Esophagus mucosa (tissue), 1 donor: ENCODE data around the gene RGSL1. TPM values are rescaled to one million over a fixed set of nuclear protein-coding genes. Genes with fewer than 3 reads are reported as not detected.

Experiments used
- ATAC-seq: fragments of 200-7000 bp; cut with Tn5 transposase; one replicate; pipeline ENCODE4 v1.9.1; 2020
- total RNA-seq: library from RNA; stranded (reverse); gene quantifications from one replicate; pipeline ENCODE4 v1.2.4, GENCODE V29; 2023
- donor health status: DM: yes; HTN: yes; CAD: no.

The RGSL1 gene
- not detected for total RNA-seq

DNA sequence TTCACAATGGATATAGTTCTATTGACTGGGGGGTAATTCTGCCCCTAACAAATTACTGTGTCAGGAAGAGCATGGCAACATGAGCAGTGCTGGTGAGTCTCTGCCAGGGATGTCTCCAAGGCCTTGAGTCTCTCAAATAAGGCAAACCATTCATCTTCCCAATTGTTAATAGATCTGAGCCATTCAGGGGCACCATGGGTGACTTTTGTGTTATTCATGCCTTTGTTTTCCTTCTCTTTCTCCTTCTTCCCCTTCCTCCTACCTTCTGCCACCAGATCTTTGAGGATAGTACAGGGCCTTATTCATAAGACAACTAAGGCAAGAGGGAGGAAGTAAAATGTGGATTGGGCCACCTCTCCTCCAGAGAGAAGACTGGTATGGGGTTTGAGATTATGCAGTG lies at the start of gene RGSL1:
RGSL1 (plus strand) TSS at position 60 of the 400 bp plus-strand sequence; CDS start at position 80, 20 bp downstream.
- no peak for ATAC-seq

DNA sequence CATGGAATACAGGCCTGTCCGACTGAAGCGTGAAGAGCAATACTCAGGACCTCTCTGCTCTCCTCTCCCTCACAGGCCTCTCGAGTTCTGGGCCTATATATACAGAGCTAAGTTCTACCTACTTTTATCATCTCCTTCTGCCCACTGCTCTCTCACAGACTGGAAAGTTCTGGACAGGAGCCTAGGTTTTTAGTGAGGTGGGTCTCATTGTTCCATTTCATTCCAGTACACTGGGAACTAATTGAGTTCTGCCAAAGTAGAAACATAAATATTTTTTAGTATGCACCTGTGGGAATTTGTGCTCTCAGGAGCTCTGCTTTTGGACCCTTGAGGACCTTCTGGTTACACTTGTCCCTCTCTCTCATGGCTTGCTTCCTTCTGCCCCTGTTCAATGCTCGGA lies 49.4 kb upstream of the RGSL1 start, which contains the start of gene TEDDM1:
TEDDM1 (minus strand) TSS at position 101 of the 400 bp plus-strand sequence. CDS start 182 bp downstream, outside the sequence.
- ATAC-seq: no peak

DNA sequence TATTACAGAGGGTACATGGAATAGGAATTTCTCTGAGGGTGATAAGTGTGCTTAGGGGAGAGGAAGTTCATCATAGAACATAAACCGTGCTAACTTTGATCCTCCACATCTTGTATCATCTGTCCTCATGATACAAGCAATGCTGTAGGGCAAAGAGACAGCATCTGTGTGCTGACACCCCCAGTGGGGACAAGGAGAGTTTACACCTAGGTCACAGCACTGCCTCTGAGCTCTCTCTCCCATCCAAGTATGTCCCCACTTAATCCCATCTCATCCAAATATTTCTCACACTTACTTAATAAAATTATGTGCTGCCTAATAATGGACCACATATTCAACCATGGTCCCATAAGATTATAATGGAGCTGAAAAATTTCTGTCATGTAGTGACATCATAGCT lies 45.2 kb upstream of the RGSL1 start:
- ATAC-seq: peak; percentile 5

DNA sequence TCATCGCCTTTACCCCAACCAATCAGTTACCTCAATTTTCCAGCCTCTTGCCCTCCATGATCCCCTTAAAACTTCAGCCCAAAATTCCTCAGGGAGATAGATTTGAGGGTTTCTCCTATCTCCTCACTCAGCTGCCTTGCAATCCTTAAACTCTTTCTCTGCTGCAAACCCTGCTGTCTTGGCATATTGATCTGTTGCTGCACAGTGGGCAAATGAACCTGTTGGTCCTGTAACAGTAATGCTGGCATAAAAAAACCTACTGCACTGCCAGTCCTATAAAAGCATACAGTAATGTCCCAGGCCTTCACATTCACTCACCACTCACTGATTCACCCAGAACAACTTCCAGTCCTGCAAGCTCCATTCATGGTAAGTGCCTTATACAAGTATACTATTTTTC lies 44.4 kb upstream of the RGSL1 start:
- peak; percentile 66 for ATAC-seq

DNA sequence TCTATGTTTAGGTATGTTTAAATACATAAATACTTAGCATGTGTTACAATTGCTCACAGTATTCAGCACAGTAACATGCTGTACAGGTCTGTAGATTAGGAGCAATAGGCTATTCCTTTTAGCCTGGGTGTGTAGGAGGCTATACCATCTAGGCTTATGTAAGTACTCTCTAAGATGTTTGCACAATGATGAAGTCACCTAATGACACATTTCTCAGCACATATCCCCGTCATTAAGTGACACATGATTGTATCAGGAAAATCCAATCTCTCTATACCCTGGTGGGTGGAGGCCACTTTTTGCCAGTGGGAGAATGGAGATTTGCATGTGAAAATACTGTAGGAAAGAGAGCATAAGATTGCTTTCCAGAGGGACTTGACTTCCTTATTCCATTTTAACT lies 43.9 kb upstream of the RGSL1 start:
- peak; percentile 93 for ATAC-seq

DNA sequence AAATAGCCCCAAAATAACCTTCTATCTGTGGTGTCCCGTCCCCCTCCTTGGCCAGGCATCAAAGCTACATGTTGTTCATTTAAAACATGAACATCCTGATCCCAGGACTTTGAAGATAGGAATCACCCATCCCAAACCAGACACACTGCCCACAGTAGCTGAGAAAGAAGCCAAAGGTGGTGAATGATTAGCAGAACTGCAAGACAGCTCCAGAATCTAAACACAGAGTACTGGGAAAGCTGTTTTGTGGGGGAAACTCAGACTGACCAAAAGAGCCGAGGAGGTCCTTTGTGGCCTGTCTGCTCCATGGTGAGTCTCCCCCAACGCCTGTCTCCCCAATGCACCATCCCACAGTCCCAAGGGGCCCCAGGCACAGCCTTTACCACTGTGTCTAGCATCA lies 42.2 kb upstream of the RGSL1 start:
- ATAC-seq: no peak

DNA sequence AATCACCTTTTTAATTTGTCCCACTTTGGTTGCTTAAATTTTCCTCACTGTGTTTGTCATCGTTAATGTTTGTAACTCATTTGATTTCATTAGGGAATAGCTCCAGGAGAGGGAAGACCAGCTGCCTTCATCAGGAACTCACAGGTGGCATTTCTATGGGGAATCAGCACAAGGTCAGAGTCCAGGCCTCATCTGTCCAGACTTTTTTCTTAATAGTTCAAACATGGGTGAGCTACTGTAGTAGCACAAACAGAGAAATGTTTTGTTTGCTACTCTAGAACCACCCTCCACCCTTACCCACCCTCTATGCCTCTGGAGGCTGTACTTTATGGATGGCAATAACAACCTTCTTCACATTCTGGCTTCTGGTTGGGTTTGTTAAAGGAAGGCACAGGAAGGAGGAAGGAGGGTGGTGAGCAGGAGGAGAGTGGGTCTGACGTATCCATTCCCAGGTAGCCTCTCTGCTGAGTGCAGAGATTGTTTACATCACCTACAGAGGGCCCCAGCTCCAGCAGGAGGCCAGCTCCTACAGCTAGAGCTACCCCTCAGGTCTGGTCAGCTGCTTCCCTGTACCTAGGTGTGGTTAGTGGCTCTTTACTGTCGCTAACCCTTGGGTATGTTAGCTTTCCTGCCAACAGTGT lies 41.4 kb upstream of the RGSL1 start:
- no peak for ATAC-seq

DNA sequence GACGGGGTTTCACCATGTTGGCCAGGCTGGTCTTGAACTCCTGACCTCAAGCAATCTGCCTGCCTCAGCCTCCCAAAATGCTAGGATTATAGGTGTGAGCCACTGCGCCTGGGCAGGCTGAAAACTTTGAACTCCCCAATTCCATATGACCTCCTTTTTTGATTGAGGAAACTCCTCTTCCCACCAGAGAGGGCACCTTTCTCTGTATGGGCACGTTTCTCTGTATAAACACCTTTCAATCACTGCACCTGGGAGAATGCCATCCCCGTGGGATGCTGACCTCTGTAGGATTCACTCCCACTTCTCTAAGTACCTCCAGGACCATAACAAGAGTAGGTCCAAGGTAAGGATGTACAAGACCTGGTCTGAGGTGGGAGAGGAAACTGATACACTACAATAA lies 39.8 kb upstream of the RGSL1 start:
- ATAC-seq: no peak

DNA sequence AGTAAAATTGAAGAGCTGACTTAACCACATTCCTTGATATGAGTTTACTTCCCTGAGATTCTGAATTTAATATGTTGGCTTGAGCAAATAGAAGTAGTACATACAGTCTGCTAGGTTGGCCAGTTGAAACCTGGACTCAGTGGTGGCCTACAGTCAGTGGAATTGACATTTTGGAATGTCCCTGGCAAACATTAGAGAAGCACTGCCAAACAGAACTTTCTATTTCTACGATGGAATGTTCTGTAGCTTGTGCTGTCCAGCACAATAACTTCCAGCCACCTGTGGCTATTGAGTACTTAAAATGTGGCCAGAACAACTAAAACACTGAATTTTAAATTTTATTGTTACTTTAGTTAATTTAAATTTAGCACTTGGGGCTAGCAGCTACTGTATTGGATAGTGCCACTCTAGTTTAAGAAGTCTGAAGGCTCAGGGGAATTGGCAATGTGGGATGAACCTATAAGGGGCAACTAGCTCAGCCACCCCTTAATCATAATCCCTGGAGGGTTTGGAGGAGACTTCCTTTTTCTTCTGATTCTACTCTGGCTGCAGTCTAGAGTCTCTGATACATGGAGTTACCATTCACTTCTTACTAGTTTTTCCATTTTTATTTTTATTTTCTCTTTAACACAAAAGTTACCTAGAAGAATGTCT lies 39.2 kb upstream of the RGSL1 start:
- ATAC-seq: no peak

DNA sequence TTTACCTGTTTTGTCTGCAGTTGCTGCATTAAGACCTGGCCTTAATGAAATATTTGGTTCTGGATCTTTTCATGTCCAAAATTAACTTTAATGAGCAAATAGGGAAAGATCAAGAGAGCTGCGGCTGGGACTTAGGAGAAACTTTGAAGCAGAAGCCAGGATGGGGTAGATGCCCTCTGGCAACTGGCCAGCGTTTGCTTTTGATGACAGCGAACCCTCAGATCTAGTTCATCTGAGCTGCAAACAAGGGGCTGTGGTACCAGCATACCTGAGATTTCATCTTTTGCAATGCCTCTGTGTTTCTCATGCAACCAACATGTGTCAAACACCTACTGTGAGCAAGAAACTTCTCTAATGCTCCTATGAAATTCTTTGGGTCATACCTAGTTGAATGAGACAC lies 36.5 kb upstream of the RGSL1 start:
- no peak for ATAC-seq

DNA sequence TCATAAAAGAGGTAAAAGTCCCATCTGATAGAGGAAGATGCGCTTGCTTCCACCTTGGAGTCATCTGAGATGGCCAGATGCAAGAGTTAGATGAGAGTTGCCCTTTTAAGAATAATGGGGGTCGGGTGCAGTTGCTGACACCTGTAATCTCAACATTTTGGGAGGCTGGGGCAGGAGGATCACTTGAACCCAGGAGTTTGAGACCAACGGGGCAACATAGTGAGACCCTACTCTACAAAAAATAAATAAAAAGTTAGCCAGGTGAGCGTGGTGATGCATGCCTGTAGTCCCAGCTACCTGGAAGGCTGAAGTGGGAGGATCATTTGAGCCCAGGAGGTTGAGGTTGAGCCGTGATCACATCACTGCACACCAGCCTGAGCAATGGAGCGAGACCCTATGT lies 36.0 kb upstream of the RGSL1 start:
- no peak for ATAC-seq

DNA sequence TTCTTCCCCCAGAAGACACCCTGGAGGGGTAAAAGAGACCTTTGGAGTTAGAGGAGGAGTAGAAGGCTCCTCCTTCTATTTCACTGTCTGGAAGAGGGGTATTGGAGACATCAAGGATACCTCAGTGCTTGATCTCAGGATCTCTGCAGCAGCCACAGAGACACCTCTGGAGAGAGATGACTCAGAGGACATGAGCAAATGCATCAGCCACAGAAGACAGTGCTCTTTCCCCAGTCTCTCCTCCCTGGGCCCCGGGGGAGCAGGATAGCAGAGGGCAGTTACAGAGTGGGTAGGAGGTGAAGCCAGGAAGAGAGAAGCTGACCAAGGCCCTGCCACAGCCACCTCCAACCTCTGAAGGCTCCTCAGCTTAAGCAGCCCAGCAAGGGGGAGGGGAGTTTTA lies 34.2 kb upstream of the RGSL1 start:
- ATAC-seq: no peak

DNA sequence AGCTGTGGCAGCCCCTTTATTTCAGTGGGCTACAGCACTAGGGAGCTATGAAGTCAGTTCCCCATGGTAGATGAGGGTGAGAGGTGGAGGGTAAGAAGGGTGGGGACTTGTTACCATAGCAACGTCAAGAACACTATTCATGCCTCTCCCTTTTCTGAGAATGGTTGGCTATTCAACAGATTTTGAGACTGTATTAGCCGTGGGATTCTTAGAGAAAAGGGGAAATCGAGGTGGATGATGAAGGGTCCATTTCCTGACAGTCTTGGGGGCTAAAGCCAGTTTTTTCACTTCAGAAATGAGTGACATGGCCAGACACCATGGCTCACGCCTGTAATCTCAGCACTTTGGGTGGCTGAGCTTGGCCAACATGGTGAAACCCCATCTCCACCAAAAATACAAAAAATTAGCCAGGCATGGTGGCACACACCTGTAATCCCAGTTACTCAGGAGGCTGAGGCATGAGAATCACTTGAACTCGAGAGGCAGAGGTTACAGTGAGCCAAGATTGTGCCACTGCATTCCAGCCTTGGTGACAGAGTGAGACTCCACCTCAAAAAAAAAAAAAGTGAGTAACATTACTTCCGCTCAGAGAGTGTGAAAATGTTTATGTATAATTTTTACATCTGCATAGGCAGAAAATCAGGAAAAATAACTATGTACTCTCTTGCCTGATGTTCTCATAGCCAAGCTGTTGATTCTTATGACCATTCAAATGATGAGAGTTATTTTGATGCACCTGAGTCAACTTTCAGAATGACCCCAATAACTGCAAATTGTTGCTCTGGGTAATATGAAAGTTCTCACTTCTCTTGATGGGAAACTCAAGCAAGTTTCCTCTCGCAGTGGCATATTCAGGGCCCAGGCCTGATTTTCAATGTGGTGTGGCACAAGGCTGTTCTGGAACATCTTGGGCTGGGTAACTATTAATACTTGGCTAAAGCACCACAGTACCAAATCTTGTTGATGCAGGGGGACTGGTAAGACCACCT lies 23.2 kb upstream of the RGSL1 start:
- no peak for ATAC-seq

DNA sequence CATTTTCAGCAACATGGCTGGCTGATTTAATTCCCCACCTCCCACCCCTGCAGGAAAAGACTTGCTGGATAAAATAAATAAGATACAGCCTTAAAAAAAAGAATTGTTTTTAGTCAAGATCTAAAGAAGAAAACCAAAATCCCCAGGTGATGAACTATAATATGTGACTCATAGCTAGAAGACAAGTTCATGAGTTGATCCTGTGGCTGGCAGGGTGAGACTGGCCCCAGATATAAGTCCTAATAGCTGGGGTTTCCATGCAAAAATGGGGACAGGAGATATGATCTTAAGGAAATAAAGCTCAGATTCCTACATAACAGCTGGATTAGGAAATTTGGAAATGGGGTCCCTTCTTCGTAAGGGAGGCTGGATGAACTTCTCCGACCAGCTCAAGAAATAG lies 21.9 kb upstream of the RGSL1 start:
- no peak for ATAC-seq

DNA sequence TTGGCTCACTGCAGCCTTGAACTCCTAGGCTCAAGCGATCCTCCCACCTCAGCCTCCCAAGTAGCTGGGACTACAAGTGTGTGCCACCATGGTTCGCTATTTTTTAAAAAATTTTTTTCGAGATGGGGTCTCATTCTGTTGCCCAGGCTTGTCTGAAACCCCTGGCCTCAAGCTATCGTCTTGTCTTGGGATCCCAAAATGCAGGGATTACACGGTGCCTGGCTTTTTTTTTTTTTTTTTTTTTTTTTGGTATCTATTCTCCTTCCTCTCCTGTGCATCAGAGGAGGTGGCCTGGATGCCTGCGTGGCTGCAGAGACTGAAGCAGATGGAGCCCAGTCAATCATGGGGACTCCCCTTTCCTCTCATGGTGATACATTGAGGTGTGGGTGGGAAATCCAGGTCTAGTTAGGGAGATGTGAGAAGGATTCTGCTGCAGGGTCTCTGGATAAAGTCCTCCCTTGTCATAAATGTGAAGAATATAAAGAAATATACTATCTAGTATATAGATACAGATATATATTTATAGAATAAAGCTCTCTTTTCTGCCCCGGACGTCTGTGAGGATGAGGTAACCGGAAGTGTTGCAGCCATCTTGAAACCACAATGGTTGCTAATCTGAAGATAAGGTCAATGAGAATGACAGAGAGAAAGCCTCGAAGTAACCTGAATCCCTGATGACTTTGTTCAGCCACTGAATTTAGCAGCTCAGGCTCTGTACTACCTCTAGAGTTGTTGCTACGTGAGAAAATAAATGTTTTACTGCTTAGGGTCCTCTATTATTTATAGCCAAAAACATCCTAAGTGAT lies 19.5 kb upstream of the RGSL1 start:
- no peak for ATAC-seq

DNA sequence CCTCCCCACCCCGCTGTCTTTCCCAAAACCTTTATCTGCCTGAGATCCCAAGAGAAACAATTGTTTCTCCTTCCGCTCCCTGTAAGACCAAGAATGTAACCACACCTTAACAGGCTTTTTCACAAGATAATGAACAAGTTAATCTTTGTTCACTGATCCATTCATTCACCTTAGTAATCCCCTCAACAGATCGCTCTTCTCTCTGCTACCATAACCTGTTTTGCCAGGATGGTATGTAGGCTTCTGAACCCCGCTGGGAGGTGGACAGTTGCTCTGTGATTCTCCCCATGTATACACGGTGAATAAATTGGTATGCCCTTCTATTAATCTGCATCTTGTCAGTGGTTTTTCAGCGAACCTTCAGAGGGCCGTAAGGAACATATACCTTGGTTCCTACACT lies 18.7 kb upstream of the RGSL1 start:
- ATAC-seq: peak; percentile 83

DNA sequence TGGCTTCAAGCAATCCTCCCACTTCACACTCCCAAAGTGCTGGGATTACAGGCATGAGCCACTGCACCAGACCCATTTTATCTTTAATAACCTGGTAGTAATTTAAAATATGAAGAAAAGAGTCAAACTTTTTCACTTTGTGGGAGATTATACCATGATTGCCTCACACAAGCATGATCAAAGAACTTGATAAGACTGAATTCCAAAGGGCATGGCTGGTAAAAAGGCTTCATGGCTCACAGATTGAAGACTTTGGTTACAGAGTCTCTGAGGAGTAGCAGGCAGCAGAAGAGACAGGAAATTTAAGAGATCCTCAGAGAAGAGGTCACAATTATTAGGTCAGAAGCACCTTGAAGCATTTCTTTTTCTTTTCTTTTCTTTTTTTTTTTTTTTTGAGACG lies 16.4 kb upstream of the RGSL1 start:
- ATAC-seq: no peak

DNA sequence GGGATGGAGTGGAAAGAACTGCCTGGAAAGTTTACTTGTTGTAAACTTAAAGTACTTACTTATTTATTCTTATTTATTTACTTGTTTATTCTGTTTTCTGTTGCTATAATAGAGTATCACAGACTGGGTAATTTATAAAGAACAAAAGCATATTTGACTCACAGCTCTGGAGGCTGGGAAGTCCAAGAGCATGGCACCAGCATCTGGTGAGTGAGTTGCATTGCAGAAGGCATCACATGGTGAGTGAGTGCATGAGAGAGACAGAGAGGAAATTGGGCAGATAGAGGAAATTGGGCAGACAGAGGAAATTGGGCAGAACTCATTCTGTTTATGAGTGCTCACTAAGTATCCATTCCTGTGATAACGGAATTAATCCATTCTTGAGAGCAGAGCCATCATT lies 11.6 kb upstream of the RGSL1 start:
- ATAC-seq: no peak

DNA sequence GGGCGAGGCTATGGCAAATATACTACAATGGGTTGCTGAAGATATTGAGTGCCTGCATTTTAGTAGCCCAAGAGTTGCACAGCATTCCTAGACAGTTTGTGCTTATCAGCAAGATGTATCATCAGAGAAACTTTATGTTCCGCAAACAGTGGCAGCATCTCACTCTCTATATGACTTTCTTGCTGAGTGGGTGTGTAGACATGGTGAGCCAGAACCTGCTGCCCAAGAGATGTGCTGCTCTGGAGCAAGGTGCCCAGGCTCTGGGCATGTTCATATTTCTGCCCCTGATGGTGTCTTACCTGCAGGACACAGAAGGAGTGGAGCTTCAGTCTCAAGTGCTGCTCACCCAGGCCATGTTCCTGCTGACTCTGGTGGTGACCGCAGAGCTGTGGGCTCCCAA lies 8.2 kb upstream of the RGSL1 start:
- no peak for ATAC-seq

DNA sequence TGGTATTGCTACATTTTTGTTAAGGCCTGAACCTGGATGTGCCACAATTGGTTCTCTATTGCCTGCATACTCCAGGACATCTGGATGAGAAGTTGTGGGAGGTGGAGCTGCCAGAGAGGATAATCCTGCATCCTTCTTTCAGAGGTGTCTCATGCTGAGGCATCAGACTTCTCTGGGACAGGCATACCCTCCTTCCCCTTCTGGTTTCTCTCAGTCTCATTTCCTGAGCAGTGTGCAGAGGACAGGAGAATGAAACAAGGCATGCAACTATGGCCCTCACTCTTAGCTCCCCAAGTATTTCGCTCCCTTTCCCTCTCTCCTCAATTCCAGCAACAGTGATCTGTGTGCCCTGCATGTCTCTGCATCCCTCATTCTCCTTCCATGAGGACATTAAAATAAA lies 7.6 kb upstream of the RGSL1 start:
- no peak for ATAC-seq

DNA sequence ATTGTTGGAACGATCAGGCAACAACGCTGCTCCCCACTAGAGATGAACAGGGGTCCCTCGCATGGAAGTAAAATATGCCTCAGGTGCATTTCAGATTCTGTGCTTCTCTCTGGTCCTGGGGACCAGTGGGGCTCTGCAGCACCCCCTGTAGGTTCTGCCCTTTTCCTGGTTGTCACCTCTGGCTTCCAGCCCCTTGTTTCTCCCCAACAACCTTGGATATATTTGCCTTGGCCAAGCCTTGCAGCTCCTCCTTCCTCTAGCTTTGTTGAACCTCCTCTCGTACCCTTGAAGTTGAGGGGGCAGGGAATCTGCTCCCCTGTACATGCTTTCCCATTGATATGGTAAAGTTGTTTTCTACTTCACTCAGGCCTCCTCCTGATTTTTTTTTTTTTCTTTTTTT lies 5.4 kb upstream of the RGSL1 start:
- ATAC-seq: no peak

DNA sequence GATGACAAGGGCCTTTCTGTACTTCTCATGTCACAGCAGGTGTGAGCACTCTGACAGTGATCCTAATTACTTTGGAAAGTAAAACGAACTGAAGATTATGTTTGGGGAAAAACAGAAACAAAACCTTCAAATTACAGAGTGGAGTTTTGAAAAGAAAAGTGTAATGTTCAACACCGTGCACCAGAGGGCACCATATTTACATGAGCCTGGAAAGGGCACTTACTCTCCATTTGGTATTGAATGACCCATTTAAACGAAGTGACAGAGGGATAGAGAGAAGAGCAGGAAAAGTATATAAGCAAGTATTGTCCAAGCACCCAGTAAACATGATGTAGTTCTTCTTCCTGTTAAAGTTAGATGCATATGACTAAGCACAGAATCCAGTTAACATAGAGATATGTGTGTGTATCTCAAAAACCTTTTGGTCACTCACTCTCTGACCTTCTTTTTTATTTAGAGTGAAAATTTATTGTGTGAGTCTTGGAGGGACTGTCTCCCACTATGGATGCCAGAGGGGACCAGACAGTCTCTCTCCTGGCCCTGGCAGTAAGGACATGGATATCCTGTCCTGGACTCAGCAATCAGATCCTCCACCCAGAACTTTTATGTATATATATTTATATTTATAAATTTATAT lies 3.8 kb upstream of the RGSL1 start:
- peak; percentile 65 for ATAC-seq
